ENCODE measurements around the gene RIMBP2.
A peak's percentile ranks its signal among the peaks of the same experiment; 100 is the strongest.
"Not testable (repeated sequence)": the region's sequence is repeated elsewhere in the genome, so short reads cannot be mapped to it uniquely, and the experiment has no call there.

Gene RIMBP2

GRCh38 chr12:130715998-130716968 lies at the start of gene RIMBP2:
Gene RIMBP2 (minus strand): TSS chr12:130716299. CDS start chr12:130479013, 237,286 bp downstream.
- DNase-seq (ENCODE audit: low read depth): peak; percentile 3

- DNase-seq (ENCODE audit: low read depth): peak; percentile 11
Measured at GRCh38 chr12:130765186-130765659, 49.1 kb upstream of the RIMBP2 start.

GRCh38 chr12:130764475-130765185 lies 48.5 kb upstream of the RIMBP2 start:
- DNase-seq (ENCODE audit: low read depth): peak; percentile 31

GRCh38 chr12:130764073-130764472 lies 48.0 kb upstream of the RIMBP2 start:
- peak; percentile 14 for DNase-seq (ENCODE audit: low read depth)

GRCh38 chr12:130762319-130762675 lies 46.2 kb upstream of the RIMBP2 start:
- no peak for DNase-seq (ENCODE audit: low read depth)

GRCh38 chr12:130761537-130762318 lies 45.6 kb upstream of the RIMBP2 start:
- peak; percentile 45 for DNase-seq (ENCODE audit: low read depth)

- no peak for DNase-seq (ENCODE audit: low read depth)
Measured at GRCh38 chr12:130754234-130754901, 38.3 kb upstream of the RIMBP2 start.

GRCh38 chr12:130752692-130753230 lies 36.7 kb upstream of the RIMBP2 start:
- no peak for DNase-seq (ENCODE audit: low read depth)

- not testable (repeated sequence) for DNase-seq (ENCODE audit: low read depth)
Measured at GRCh38 chr12:130752037-130752436, 35.9 kb upstream of the RIMBP2 start.

GRCh38 chr12:130748786-130749185 lies 32.7 kb upstream of the RIMBP2 start:
- no peak for DNase-seq (ENCODE audit: low read depth)

- DNase-seq (ENCODE audit: low read depth): peak; percentile 51
Measured at GRCh38 chr12:130747867-130748740, 32.0 kb upstream of the RIMBP2 start.

GRCh38 chr12:130746546-130746945 lies 30.4 kb upstream of the RIMBP2 start:
- no peak for DNase-seq (ENCODE audit: low read depth)

GRCh38 chr12:130745921-130746320 lies 29.8 kb upstream of the RIMBP2 start:
- no peak for DNase-seq (ENCODE audit: low read depth)

- no peak for DNase-seq (ENCODE audit: low read depth)
Measured at GRCh38 chr12:130744274-130744673, 28.2 kb upstream of the RIMBP2 start.

GRCh38 chr12:130743606-130744005 lies 27.5 kb upstream of the RIMBP2 start:
- DNase-seq (ENCODE audit: low read depth): no peak

- no peak for DNase-seq (ENCODE audit: low read depth)
Measured at GRCh38 chr12:130743176-130743575, 27.1 kb upstream of the RIMBP2 start.

- no peak for DNase-seq (ENCODE audit: low read depth)
Measured at GRCh38 chr12:130742716-130743115, 26.6 kb upstream of the RIMBP2 start.

GRCh38 chr12:130742112-130742511 lies 26.0 kb upstream of the RIMBP2 start:
- no peak for DNase-seq (ENCODE audit: low read depth)

GRCh38 chr12:130739571-130739970 lies 23.5 kb upstream of the RIMBP2 start:
- no peak for DNase-seq (ENCODE audit: low read depth)

- not testable (repeated sequence) for DNase-seq (ENCODE audit: low read depth)
Measured at GRCh38 chr12:130738403-130738802, 22.3 kb upstream of the RIMBP2 start.

Data from EH (cell line).